GM21825 (cell line): ENCODE results near the gene RHBDL1.
A peak's percentile ranks its signal among the peaks of the same experiment; 100 is the strongest.

Experiments
- ATAC-seq: cut with Tn5 transposase; IDR thresholded peaks from one replicate; pipeline ENCODE4 v1.9.1; 2021; ENCODE audit warnings: mild to moderate bottlenecking, moderate library complexity; ENCODE audit not compliant: unreplicated experiment

The RHBDL1 gene

GRCh38 chr16:672371-672770 lies 3.1 kb upstream of the RHBDL1 start:
- no peak for ATAC-seq

- no peak for ATAC-seq
Observed at GRCh38 chr16:672851-673250, 2.6 kb upstream of the RHBDL1 start.

- no peak for ATAC-seq
Observed at GRCh38 chr16:673399-673991, 2.0 kb upstream of the RHBDL1 start.

GRCh38 chr16:674214-674881 lies 1.1 kb upstream of the RHBDL1 start:
- ATAC-seq, result no peak

- ATAC-seq, result no peak
Observed at GRCh38 chr16:675884-676564, 553 bp downstream of the RHBDL1 start.

GRCh38 chr16:676565-676902 lies 1.1 kb downstream of the RHBDL1 start:
- no peak for ATAC-seq

- no peak for ATAC-seq
Observed at GRCh38 chr16:676913-677312, 1.4 kb downstream of the RHBDL1 start.

- no peak for ATAC-seq
Observed at GRCh38 chr16:677316-678190, 2.1 kb downstream of the RHBDL1 start.

GRCh38 chr16:678209-678857 lies 2.9 kb downstream of the RHBDL1 start:
- no peak for ATAC-seq

- ATAC-seq, result peak; percentile 9
Observed at GRCh38 chr16:678858-679813, 3.7 kb downstream of the RHBDL1 start.

GRCh38 chr16:679814-680624 lies 4.5 kb downstream of the RHBDL1 start, which contains the start of gene STUB1:
TSS of gene STUB1 (plus strand) at chr16:680410. CDS start at chr16:680526, 116 bp downstream.
- ATAC-seq, result peak; percentile 30

GRCh38 chr16:680625-680945 lies 5.1 kb downstream of the RHBDL1 start:
- ATAC-seq, result peak; percentile 0

- ATAC-seq, result no peak
Observed at GRCh38 chr16:680967-681745, 5.7 kb downstream of the RHBDL1 start.

GRCh38 chr16:681746-682427 lies 6.4 kb downstream of the RHBDL1 start:
- no peak for ATAC-seq

- ATAC-seq, result no peak
Observed at GRCh38 chr16:682493-683395, 7.3 kb downstream of the RHBDL1 start.

- no peak for ATAC-seq
Observed at GRCh38 chr16:683396-684070, 8.1 kb downstream of the RHBDL1 start.
